ENCODE measurements around the gene RAF1.
"Not testable (repeated sequence)": the region's sequence is repeated elsewhere in the genome, so short reads cannot be mapped to it uniquely, and the experiment has no call there.

The RAF1 gene

GRCh38 chr3:12677616-12678015 lies 13.7 kb upstream of the RAF1 start:
- DNase-seq (ENCODE audit: low read depth in 3 of 3) = no peak

- DNase-seq (ENCODE audit: low read depth in 3 of 3) = no peak
These were observed 11.3 kb upstream of the RAF1 start for GRCh38 chr3:12675115-12675810.

- DNase-seq (ENCODE audit: low read depth in 3 of 3) = not testable (repeated sequence)
These were observed 10.2 kb upstream of the RAF1 start for GRCh38 chr3:12673956-12674736.

- DNase-seq (ENCODE audit: low read depth in 3 of 3) = no peak
These were observed 7.2 kb upstream of the RAF1 start for GRCh38 chr3:12671120-12671450.

GRCh38 chr3:12670365-12671119 lies 6.6 kb upstream of the RAF1 start:
- no peak for DNase-seq (ENCODE audit: low read depth in 3 of 3)

- DNase-seq (ENCODE audit: low read depth in 3 of 3) = peak in 2 of 3 experiments; percentile 11 to 15
These were observed 449 bp downstream of the RAF1 start for GRCh38 chr3:12663401-12663935.

- peak; percentile 4 to 15 (median 8) for DNase-seq (ENCODE audit: low read depth in 3 of 3)
These were observed 1.1 kb downstream of the RAF1 start for GRCh38 chr3:12662593-12663400.

- no peak for DNase-seq (ENCODE audit: low read depth in 3 of 3)
These were observed 1.9 kb downstream of the RAF1 start for GRCh38 chr3:12661926-12662592.

GRCh38 chr3:12661375-12661774 lies 2.5 kb downstream of the RAF1 start:
- DNase-seq (ENCODE audit: low read depth in 3 of 3) = not testable (repeated sequence)

- no peak for DNase-seq (ENCODE audit: low read depth in 3 of 3)
These were observed 3.7 kb downstream of the RAF1 start for GRCh38 chr3:12660196-12660595.

- DNase-seq (ENCODE audit: low read depth in 3 of 3) = no peak
These were observed 4.5 kb downstream of the RAF1 start for GRCh38 chr3:12659316-12660015.

- DNase-seq (ENCODE audit: low read depth in 3 of 3) = no peak
These were observed 5.3 kb downstream of the RAF1 start for GRCh38 chr3:12658593-12659058.

- DNase-seq (ENCODE audit: low read depth in 3 of 3) = no peak
These were observed 7.1 kb downstream of the RAF1 start for GRCh38 chr3:12656850-12657249.

GRCh38 chr3:12656193-12656592 lies 7.7 kb downstream of the RAF1 start:
- no peak for DNase-seq (ENCODE audit: low read depth in 3 of 3)

GRCh38 chr3:12655701-12656100 lies 8.2 kb downstream of the RAF1 start:
- DNase-seq (ENCODE audit: low read depth in 3 of 3) = no peak

GRCh38 chr3:12653747-12654146 lies 10.2 kb downstream of the RAF1 start:
- DNase-seq (ENCODE audit: low read depth in 3 of 3) = no peak

- DNase-seq (ENCODE audit: low read depth in 3 of 3) = no peak
These were observed 15.4 kb downstream of the RAF1 start for GRCh38 chr3:12648384-12648959.

- no peak for DNase-seq (ENCODE audit: low read depth in 3 of 3)
These were observed 19.5 kb downstream of the RAF1 start for GRCh38 chr3:12644331-12644937.

GRCh38 chr3:12643724-12644123 lies 20.2 kb downstream of the RAF1 start:
- no peak for DNase-seq (ENCODE audit: low read depth in 3 of 3)

Data from stimulated activated CD4-positive, alpha-beta T cell treated with anti-CD3 and anti-CD28 coated beads, TNF-alpha, amount 100 ng/mL, for 4 hours (primary cell).